Measurements from ENCODE around the gene FLVCR1.
"Not testable (repeated sequence)": the region's sequence is repeated elsewhere in the genome, so short reads cannot be mapped to it uniquely, and the experiment has no call there.

Gene FLVCR1

GRCh38 chr1:212892108-212892507 is 34.0 kb downstream of the FLVCR1 start:
- H3K4me1 Mint-ChIP-seq, result no peaks in the 10 kb centered on the region
- H3K9me3 Mint-ChIP-seq, result no peaks in the 10 kb centered on the region
- no peak overlapping the region for H3K27ac Mint-ChIP-seq
- DNase-seq (no peak), ATAC-seq (no peak)
- no peak overlapping the region for H3K4me3 Mint-ChIP-seq
- no peaks in the 10 kb centered on the region for H3K27me3 Mint-ChIP-seq

DNA sequence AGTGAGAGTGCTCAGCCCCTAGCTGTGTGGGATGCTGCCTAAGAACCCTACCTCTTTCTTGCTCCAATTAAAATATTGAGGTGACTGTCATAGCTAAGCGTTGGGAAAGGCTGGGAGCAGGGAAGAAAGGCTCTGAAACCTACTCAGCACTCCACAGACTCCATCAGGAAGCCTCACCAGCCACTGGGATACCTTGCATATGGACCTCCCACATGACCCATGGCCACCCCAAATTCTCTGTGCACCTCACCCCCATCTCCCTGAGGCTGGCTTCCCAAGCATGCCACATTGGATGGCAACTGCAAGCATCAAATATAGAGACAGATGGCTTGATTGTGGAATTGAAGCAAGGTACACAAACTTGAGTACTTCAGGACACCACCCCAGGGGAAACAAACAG is 41.8 kb downstream of the FLVCR1 start:
- no peak for ATAC-seq
- no peaks in the 10 kb centered on the region for H3K4me1 Mint-ChIP-seq
- no peak overlapping the region for H3K4me3 Mint-ChIP-seq
- H3K27ac Mint-ChIP-seq, result no peak overlapping the region
- no peaks in the 10 kb centered on the region for H3K27me3 Mint-ChIP-seq
- H3K9me3 Mint-ChIP-seq, result peaks cover 14 to 22% of the 10 kb centered on the region in 2 donors
- no peak for DNase-seq

GRCh38 chr1:212901290-212901689 is 43.2 kb downstream of the FLVCR1 start:
- no peak for ATAC-seq
- peaks cover 18 to 22% of the 10 kb centered on the region in 2 donors for H3K9me3 Mint-ChIP-seq

GRCh38 chr1:212902054-212902453 is 44.0 kb downstream of the FLVCR1 start:
- no peak overlapping the region for H3K27ac Mint-ChIP-seq
- peaks cover 18 to 22% of the 10 kb centered on the region in 2 donors for H3K9me3 Mint-ChIP-seq
- H3K4me3 Mint-ChIP-seq, result no peak overlapping the region
- no peaks in the 10 kb centered on the region for H3K4me1 Mint-ChIP-seq
- H3K27me3 Mint-ChIP-seq, result no peaks in the 10 kb centered on the region
- ATAC-seq, result no peak
- DNase-seq, result no peak

More at GRCh38 chr1:212901290-212901689, 43.2 kb downstream of the FLVCR1 start:
- no peak for DNase-seq
- Mint-ChIP-seq H3K4me1 (no peaks in the 10 kb centered on the region), H3K4me3 (no peak overlapping the region), H3K27me3 (no peaks in the 10 kb centered on the region), H3K27ac (no peak overlapping the region)

- no peak for DNase-seq
- ATAC-seq, result no peak
- no peak overlapping the region for H3K4me3 Mint-ChIP-seq
- H3K9me3 Mint-ChIP-seq, result peaks cover 18 to 22% of the 10 kb centered on the region in 2 donors
- no peak overlapping the region for H3K27ac Mint-ChIP-seq
- no peaks in the 10 kb centered on the region for H3K4me1 Mint-ChIP-seq
- no peaks in the 10 kb centered on the region for H3K27me3 Mint-ChIP-seq
These were observed 45.6 kb downstream of the FLVCR1 start for GRCh38 chr1:212903664-212904063.

- not testable (repeated sequence) for H3K4me3 Mint-ChIP-seq, DNase-seq, H3K27me3 Mint-ChIP-seq, H3K4me1 Mint-ChIP-seq, H3K9me3 Mint-ChIP-seq, ATAC-seq, H3K27ac Mint-ChIP-seq
These were observed 50.0 kb downstream of the FLVCR1 start for GRCh38 chr1:212908071-212908470.

- H3K27ac Mint-ChIP-seq, result no peak overlapping the region
- H3K27me3 Mint-ChIP-seq, result no peaks in the 10 kb centered on the region
These were observed 50.9 kb downstream of the FLVCR1 start for GRCh38 chr1:212908971-212909370.

GRCh38 chr1:212909652-212910063 is 51.6 kb downstream of the FLVCR1 start:
- Mint-ChIP-seq H3K4me1 (no peaks in the 10 kb centered on the region), H3K27ac (peak overlapping the region in 1 of 2 donors; percentile 4), H3K9me3 (peaks cover 0 to 4% of the 10 kb centered on the region in 2 donors), H3K27me3 (no peaks in the 10 kb centered on the region), H3K4me3 (no peak overlapping the region)
- DNase-seq (no peak), ATAC-seq (no peak)

More at GRCh38 chr1:212908971-212909370, 50.9 kb downstream of the FLVCR1 start:
- peaks cover 0 to 4% of the 10 kb centered on the region in 2 donors for H3K9me3 Mint-ChIP-seq
- no peak for ATAC-seq
- H3K4me3 Mint-ChIP-seq, result no peak overlapping the region
- H3K4me1 Mint-ChIP-seq, result no peaks in the 10 kb centered on the region
- DNase-seq, result no peak

DNA sequence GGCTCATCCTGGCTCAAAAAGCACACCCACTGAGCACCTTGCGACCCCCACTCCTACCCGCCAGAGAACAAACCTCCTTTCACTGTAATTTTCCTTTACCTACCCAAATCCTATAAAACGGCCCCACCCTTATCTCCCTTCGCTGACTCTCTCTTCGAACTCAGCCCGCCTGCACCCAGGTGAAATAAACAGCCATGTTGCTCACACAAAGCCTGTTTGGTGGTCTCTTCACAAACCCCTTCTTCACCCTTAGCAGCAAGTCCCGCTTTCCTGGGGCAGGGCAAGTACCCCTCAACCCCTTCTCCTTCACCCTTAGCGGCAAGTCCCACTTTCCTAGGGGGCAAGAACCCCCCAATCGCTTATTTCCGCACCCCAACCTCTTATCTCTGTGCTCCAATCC is 52.1 kb downstream of the FLVCR1 start:
- not testable (repeated sequence) for H3K27me3 Mint-ChIP-seq, DNase-seq, H3K4me3 Mint-ChIP-seq, ATAC-seq, H3K9me3 Mint-ChIP-seq, H3K4me1 Mint-ChIP-seq
- peak overlapping the region in 1 of 2 donors; percentile 77 for H3K27ac Mint-ChIP-seq

- not testable (repeated sequence) for DNase-seq, H3K4me3 Mint-ChIP-seq, H3K9me3 Mint-ChIP-seq, H3K27ac Mint-ChIP-seq, ATAC-seq
- Mint-ChIP-seq H3K27me3 (peaks cover 35% of the 10 kb centered on the region), H3K4me1 (peaks cover 10% of the 10 kb centered on the region)
These were observed 55.6 kb downstream of the FLVCR1 start for GRCh38 chr1:212913638-212914037.

DNA sequence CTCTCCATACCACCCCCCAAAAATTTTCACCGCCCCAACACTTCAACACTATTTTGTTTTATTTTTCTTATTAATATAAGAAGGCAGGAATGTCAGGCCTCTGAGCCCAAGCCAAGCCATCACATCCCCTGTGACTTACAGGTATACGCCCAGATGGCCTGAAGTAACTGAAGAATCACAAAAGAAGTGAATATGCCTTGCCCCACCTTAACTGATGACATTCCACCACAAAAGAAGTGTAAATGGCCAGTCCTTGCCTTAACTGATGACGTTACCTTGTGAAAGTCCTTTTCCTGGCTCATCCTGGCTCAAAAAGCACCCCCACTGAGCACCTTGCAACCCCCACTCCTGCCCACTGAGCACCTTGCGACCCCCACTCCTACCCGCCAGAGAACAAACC is 56.0 kb downstream of the FLVCR1 start:
- DNase-seq, H3K9me3 Mint-ChIP-seq, ATAC-seq, H3K27ac Mint-ChIP-seq, H3K4me3 Mint-ChIP-seq: not testable (repeated sequence)
- peaks cover 10% of the 10 kb centered on the region for H3K4me1 Mint-ChIP-seq
- peaks cover 37% of the 10 kb centered on the region for H3K27me3 Mint-ChIP-seq

GRCh38 chr1:212914789-212915188 is 56.7 kb downstream of the FLVCR1 start:
- peaks cover 10% of the 10 kb centered on the region for H3K4me1 Mint-ChIP-seq
- no peaks in the 10 kb centered on the region for H3K9me3 Mint-ChIP-seq
- DNase-seq (no peak), ATAC-seq (no peak)
- H3K27ac Mint-ChIP-seq, result no peak overlapping the region
- peaks cover 37% of the 10 kb centered on the region for H3K27me3 Mint-ChIP-seq
- H3K4me3 Mint-ChIP-seq, result no peak overlapping the region

DNA sequence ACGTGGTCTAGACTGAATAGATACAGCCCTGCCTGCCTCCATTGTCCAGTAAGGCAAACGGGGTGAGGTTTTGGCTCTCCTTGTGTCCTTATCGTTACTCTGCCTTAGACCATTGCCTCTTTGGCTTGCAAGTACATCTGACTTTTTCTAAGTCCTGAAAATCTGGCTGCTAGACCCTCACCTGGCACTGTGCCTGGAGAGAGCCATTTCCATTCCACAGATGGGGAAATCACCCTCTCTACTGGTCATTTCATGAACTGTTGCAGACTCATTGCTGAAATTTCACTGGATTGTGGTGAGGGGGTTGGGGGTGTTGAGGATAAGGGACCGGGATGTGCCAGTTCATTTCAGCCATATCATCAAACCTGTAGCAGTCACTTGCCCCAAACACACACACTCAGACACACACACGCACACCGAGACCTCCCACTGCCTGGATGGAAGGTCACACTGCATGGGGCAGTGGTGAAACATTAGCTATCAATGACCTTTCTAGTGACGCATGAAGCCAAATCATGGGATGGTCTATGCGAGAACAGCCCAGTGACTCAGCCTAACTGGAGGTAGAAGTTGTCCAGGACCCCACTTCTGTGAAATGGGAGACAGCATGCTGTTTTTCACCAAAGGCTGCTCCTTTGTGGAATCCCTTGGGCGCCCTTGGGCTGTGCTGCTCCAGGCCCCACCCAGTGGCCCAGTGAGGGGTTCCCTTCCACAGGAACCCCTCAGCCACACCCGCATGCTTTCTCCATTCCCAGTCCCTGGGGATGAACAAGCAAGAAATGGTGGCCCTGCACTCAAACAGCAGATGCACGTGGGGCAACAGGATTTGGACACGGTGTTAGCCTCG is 57.4 kb downstream of the FLVCR1 start:
- DNase-seq, result no peak
- Mint-ChIP-seq H3K9me3 (no peaks in the 10 kb centered on the region), H3K27ac (no peak overlapping the region), H3K4me1 (peaks cover 10% of the 10 kb centered on the region), H3K27me3 (peaks cover 40% of the 10 kb centered on the region), H3K4me3 (no peak overlapping the region)
- ATAC-seq, result no peak

- ATAC-seq (peak; percentile 56), DNase-seq (no peak)
- Mint-ChIP-seq H3K4me1 (peaks cover 10% of the 10 kb centered on the region), H3K9me3 (no peaks in the 10 kb centered on the region), H3K27me3 (peaks cover 51% of the 10 kb centered on the region), H3K27ac (peak overlapping the region in 1 of 2 donors; percentile 25), H3K4me3 (peak overlapping the region in 1 of 2 donors; percentile 36)
These were observed 58.5 kb downstream of the FLVCR1 start for GRCh38 chr1:212916481-212917133.

DNA sequence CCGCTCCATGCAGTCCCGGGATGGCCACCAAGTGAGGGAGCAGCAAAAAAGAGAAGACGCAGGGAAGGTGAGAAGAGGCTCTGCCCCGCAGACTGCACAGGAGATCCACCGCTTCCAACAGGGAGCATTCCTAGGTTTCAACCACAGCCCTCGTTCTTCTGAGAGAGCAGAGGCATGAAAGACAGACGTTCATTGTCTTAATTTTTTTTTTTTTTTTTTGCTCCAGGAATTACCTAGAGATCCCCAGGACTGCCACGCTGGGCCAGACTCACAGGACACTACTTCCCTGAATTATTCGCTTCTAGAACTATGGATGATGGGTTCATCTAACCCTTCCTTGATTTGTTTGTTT is 59.0 kb downstream of the FLVCR1 start:
- DNase-seq (no peak), ATAC-seq (no peak)
- Mint-ChIP-seq H3K4me3 (no peak overlapping the region), H3K4me1 (peaks cover 10% of the 10 kb centered on the region), H3K9me3 (no peaks in the 10 kb centered on the region), H3K27ac (no peak overlapping the region), H3K27me3 (peaks cover 52% of the 10 kb centered on the region)

GRCh38 chr1:212917858-212918257 is 59.8 kb downstream of the FLVCR1 start:
- no peak for DNase-seq
- Mint-ChIP-seq H3K9me3 (no peaks in the 10 kb centered on the region), H3K27me3 (peaks cover 52% of the 10 kb centered on the region), H3K4me3 (no peak overlapping the region), H3K27ac (no peak overlapping the region), H3K4me1 (peaks cover 10% of the 10 kb centered on the region)
- ATAC-seq, result no peak
